Liver (tissue), 9 donors: Measurements from ENCODE around the gene TEX264. TPM values are rescaled to one million over a fixed set of nuclear protein-coding genes. Genes with fewer than 3 reads are reported as not detected.

Experiments
- DNase-seq: peaks from one replicate; pipeline ENCODE4 v3.0.0-alpha.2; 2017; ENCODE audit warnings: low spot score
- H3K27ac ChIP-seq, 2 donors: one replicate each; pipeline ENCODE4 v1.7.0; 2013; ENCODE audit warnings: inconsistent platforms in 2 of 2, low read length in 2 of 2, control low read depth in 1 of 2, low read depth in 1 of 2, mild to moderate bottlenecking in 1 of 2
- H3K27me3 ChIP-seq, 4 donors: one replicate each; pipeline versions ENCODE4 v1.6.1 to v1.7.0; 2013; ENCODE audit warnings: low read length in 3 of 4, inconsistent platforms in 1 of 4, mild to moderate bottlenecking in 1 of 4, moderate library complexity in 1 of 4; ENCODE audit not compliant: control insufficient read depth in 4 of 4, insufficient read depth in 4 of 4
- H3K36me3 ChIP-seq, 4 donors: one replicate each; pipeline versions ENCODE4 v1.6.1 to v1.7.0; 2013; ENCODE audit warnings: low read length in 3 of 4, mild to moderate bottlenecking in 3 of 4, low read depth in 1 of 4, moderate library complexity in 1 of 4; ENCODE audit not compliant: control insufficient read depth in 4 of 4, insufficient read depth in 3 of 4
- H3K4me1 ChIP-seq, 4 donors: one replicate each; pipeline versions ENCODE4 v1.6.1 to v1.7.0; 2013; ENCODE audit warnings: low read length in 3 of 4, mild to moderate bottlenecking in 3 of 4, moderate library complexity in 1 of 4; ENCODE audit not compliant: control insufficient read depth in 4 of 4, insufficient read depth in 4 of 4
- H3K4me3 ChIP-seq, 3 donors: one replicate each; pipeline versions ENCODE4 v1.6.1 to v1.7.0; 2013; ENCODE audit warnings: low read length in 3 of 3, control low read depth in 1 of 3, low read depth in 1 of 3, mild to moderate bottlenecking in 1 of 3
- H3K9ac ChIP-seq, 2 donors: one replicate each; pipeline ENCODE4 v1.7.0; 2013; ENCODE audit warnings: low read length in 2 of 2, mild to moderate bottlenecking in 2 of 2, moderate library complexity in 2 of 2, control low read depth in 1 of 2, low read depth in 1 of 2
- H3K9me3 ChIP-seq, 4 donors: one replicate each; pipeline versions ENCODE4 v1.6.1 to v1.7.0; 2013; ENCODE audit warnings: low read length in 3 of 4; ENCODE audit not compliant: control insufficient read depth in 4 of 4
- ATF3 ChIP-seq: IDR thresholded peaks from 2 replicates; pipeline ENCODE4 v1.6.1; 2016; ENCODE audit warnings: antibody characterized with exemption
- CTCF ChIP-seq: fragments of 150-350 bp; IDR thresholded peaks from 2 replicates; pipeline ENCODE4 v1.5.1; 2017; ENCODE audit warnings: improper control_type of control experiment, low read depth, low read length; ENCODE audit not compliant: missing input control
- EGR1 ChIP-seq, 2 donors: IDR thresholded peaks; 2 replicates each; pipeline ENCODE4 v1.6.1; 2016 to 2018; ENCODE audit warnings: antibody characterized with exemption in 2 of 2, low read depth in 2 of 2
- FOXA1 ChIP-seq: IDR thresholded peaks from 2 replicates; pipeline ENCODE4 v1.6.1; 2016; ENCODE audit warnings: antibody characterized with exemption
- FOXA2 ChIP-seq: IDR thresholded peaks from 2 replicates; pipeline ENCODE4 v1.6.1; 2016; ENCODE audit warnings: antibody characterized with exemption
- GABPA ChIP-seq, 2 donors: IDR thresholded peaks in 1 of 2; conservative IDR thresholded peaks in 1 of 2; 2 replicates each; pipeline ENCODE4 v1.6.1; 2016; ENCODE audit warnings: antibody characterized with exemption in 2 of 2, mild to moderate bottlenecking in 1 of 2, moderate library complexity in 1 of 2
- HNF4A ChIP-seq, 2 donors: conservative IDR thresholded peaks; 2 replicates each; pipeline ENCODE4 v1.6.1; 2016; ENCODE audit warnings: antibody characterized with exemption in 2 of 2, mild to moderate bottlenecking in 2 of 2
- HNF4G ChIP-seq: IDR thresholded peaks from 2 replicates; pipeline ENCODE4 v1.6.1; 2016; ENCODE audit warnings: antibody characterized with exemption
- JUND ChIP-seq, 2 donors: IDR thresholded peaks; 2 replicates each; pipeline ENCODE4 v1.6.1; 2016; ENCODE audit warnings: antibody characterized with exemption in 2 of 2
- NR2F2 ChIP-seq: IDR thresholded peaks from 2 replicates; pipeline ENCODE4 v1.6.1; 2016; ENCODE audit warnings: antibody characterized with exemption
- RAD21 ChIP-seq, 2 donors: IDR thresholded peaks; 2 replicates each; pipeline ENCODE4 v1.6.1; 2016; ENCODE audit warnings: antibody characterized with exemption in 2 of 2, mild to moderate bottlenecking in 2 of 2
- RXRA ChIP-seq, 2 donors: IDR thresholded peaks; 2 replicates each; pipeline ENCODE4 v1.6.1; 2017 to 2018; ENCODE audit warnings: antibody characterized with exemption in 2 of 2, mild to moderate bottlenecking in 1 of 2
- SP1 ChIP-seq: IDR thresholded peaks from 2 replicates; pipeline ENCODE4 v1.6.1; 2018; ENCODE audit warnings: antibody characterized with exemption, mild to moderate bottlenecking
- TAF1 ChIP-seq: conservative IDR thresholded peaks from 2 replicates; pipeline ENCODE4 v1.6.1; 2016; ENCODE audit warnings: antibody characterized with exemption, mild to moderate bottlenecking
- YY1 ChIP-seq: IDR thresholded peaks from 2 replicates; pipeline ENCODE4 v1.6.1; 2016; ENCODE audit warnings: antibody characterized with exemption, mild to moderate bottlenecking
- WGBS: extraction: QIAGEN DNeasy Blood & Tissue Kit; methylation state at CpG from one replicate; pipeline ENCODE4 v1.1.7; 2013; 5-methylcytosine and 5-hydroxymethylcytosine counted together
- polyA plus RNA-seq, 2 donors: library from polyadenylated mRNA; stranded (reverse) in 1 of 2; unstranded in 1 of 2; fragments of 200-250 nt in 1 of 2; fragments of >200 nt in 1 of 2; fragmentation: Nextera tagmentation in 1 of 2; extraction: Ambion mirVana in 1 of 2; gene quantifications; one replicate each; pipeline versions ENCODE4 v1.2.1 to v1.2.3, GENCODE V29; 2013 to 2015
- total RNA-seq, 2 donors: library from RNA; depleted of rRNA; stranded (reverse); fragments of >200 nt; gene quantifications; one replicate each; pipeline ENCODE4 v1.2.3, GENCODE V29; 2014
- TF ChIP-seq, protein P1 (sequence below): IDR thresholded peaks from 2 replicates; pipeline ENCODE4 v1.6.1; 2016; ENCODE audit warnings: antibody characterized with exemption
- TF ChIP-seq, protein P2 (sequence below): IDR thresholded peaks from 2 replicates; pipeline ENCODE4 v1.6.1; 2016; ENCODE audit warnings: antibody characterized with exemption, mild to moderate bottlenecking
- TF ChIP-seq, protein P3 (sequence below): IDR thresholded peaks from 2 replicates; pipeline ENCODE4 v1.6.1; 2016; ENCODE audit warnings: antibody characterized with exemption
- donor health status: healthy.
- donor health status: healthy.
- donor health status: healthy.
- donor health status: healthy.
- donor health status: healthy.

Gene TEX264
- total and polyA plus RNA-seq, 4 donors: 21.2 to 48.4 (median 35.6) TPM

DNA sequence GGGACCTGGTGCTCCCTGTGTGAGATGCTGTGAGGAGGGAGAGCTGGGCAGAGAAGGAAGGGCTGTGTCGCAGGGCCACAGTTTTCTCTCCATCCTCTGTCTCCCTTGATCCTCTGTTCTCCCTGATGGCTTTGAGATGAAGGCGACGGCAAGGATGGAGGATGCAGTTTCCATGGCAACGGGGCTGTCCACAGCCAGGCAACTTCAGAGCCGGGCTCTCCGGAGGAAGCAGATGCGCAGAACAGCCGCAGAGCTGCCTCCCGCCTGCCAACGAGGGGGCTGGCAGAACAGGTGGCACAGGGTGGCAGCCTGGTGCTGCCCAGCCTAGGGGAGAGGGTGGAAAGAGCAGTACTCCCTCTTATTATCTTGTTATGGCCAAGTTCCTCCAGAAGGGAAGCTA is 25.9 kb downstream of the TEX264 start:
- no peaks in the 10 kb centered on the region for H3K9me3 ChIP-seq
- peaks cover 4 to 71% (median 28%) of the 10 kb centered on the region in 4 donors for H3K36me3 ChIP-seq
- no peak overlapping the region for H3K9ac ChIP-seq
- DNase-seq: no peak
- no peak overlapping the region for H3K27ac ChIP-seq
- H3K4me3 ChIP-seq: no peak overlapping the region
- no peaks in the 10 kb centered on the region for H3K4me1 ChIP-seq
- no peaks in the 10 kb centered on the region for H3K27me3 ChIP-seq
- 96% methylated on average over 10 of the region's 10 CpGs for WGBS
- TF ChIP-seq HNF4A (conservative IDR thresholded peaks at IDR 0.05) (no peak), GABPA (IDR thresholded peaks at IDR 0.05 in 1 of 2, conservative IDR thresholded peaks at IDR 0.05 in 1 of 2) (no peak), RXRA (IDR thresholded peaks at IDR 0.05) (no peak), ATF3 (no peak), NR2F2 (no peak), SP1 (no peak), YY1 (no peak), RAD21 (IDR thresholded peaks at IDR 0.05) (no peak), FOXA1 (no peak), TAF1 (no peak), CTCF (no peak), EGR1 (IDR thresholded peaks at IDR 0.05; ENCODE audit: low read depth in 2 of 2) (no peak), HNF4G (no peak), FOXA2 (no peak), JUND (IDR thresholded peaks at IDR 0.05) (no peak)
- TF ChIP-seq, protein P1, sequence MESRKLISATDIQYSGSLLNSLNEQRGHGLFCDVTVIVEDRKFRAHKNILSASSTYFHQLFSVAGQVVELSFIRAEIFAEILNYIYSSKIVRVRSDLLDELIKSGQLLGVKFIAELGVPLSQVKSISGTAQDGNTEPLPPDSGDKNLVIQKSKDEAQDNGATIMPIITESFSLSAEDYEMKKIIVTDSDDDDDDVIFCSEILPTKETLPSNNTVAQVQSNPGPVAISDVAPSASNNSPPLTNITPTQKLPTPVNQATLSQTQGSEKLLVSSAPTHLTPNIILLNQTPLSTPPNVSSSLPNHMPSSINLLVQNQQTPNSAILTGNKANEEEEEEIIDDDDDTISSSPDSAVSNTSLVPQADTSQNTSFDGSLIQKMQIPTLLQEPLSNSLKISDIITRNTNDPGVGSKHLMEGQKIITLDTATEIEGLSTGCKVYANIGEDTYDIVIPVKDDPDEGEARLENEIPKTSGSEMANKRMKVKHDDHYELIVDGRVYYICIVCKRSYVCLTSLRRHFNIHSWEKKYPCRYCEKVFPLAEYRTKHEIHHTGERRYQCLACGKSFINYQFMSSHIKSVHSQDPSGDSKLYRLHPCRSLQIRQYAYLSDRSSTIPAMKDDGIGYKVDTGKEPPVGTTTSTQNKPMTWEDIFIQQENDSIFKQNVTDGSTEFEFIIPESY: no peak
- TF ChIP-seq, protein P2, sequence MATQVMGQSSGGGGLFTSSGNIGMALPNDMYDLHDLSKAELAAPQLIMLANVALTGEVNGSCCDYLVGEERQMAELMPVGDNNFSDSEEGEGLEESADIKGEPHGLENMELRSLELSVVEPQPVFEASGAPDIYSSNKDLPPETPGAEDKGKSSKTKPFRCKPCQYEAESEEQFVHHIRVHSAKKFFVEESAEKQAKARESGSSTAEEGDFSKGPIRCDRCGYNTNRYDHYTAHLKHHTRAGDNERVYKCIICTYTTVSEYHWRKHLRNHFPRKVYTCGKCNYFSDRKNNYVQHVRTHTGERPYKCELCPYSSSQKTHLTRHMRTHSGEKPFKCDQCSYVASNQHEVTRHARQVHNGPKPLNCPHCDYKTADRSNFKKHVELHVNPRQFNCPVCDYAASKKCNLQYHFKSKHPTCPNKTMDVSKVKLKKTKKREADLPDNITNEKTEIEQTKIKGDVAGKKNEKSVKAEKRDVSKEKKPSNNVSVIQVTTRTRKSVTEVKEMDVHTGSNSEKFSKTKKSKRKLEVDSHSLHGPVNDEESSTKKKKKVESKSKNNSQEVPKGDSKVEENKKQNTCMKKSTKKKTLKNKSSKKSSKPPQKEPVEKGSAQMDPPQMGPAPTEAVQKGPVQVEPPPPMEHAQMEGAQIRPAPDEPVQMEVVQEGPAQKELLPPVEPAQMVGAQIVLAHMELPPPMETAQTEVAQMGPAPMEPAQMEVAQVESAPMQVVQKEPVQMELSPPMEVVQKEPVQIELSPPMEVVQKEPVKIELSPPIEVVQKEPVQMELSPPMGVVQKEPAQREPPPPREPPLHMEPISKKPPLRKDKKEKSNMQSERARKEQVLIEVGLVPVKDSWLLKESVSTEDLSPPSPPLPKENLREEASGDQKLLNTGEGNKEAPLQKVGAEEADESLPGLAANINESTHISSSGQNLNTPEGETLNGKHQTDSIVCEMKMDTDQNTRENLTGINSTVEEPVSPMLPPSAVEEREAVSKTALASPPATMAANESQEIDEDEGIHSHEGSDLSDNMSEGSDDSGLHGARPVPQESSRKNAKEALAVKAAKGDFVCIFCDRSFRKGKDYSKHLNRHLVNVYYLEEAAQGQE: no peak
- TF ChIP-seq, protein P3, sequence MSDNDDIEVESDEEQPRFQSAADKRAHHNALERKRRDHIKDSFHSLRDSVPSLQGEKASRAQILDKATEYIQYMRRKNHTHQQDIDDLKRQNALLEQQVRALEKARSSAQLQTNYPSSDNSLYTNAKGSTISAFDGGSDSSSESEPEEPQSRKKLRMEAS: no peak
